ENCODE data around the gene ZBED1. TPM values are rescaled to one million over a fixed set of nuclear protein-coding genes. Genes with fewer than 3 reads are reported as not detected.
A peak's percentile ranks its signal among the peaks of the same experiment; 100 is the strongest.

The ZBED1 gene
- total RNA-seq (2011; cell fraction: chromatin; rRNA removed; ENCODE audit: low replicate concordance): 18.5 and 26.9 TPM in 2 replicates
- 18.0 and 21.3 TPM in 2 replicates for total RNA-seq (2011; cell fraction: nucleolus; rRNA removed)
- 12.4 and 13.6 TPM in 2 replicates for total RNA-seq (2011; cell fraction: nucleoplasm; rRNA removed)
- total RNA-seq (2014; rRNA removed): 17.7 and 19.8 TPM in 2 replicates
- 10.8 and 13.9 TPM in 2 replicates for total RNA-seq (2014; rRNA removed; fragmentation: Illumina TruSeq; extraction: Trizol)
- 15.2 TPM in 2 replicates for total RNA-seq (2015; rRNA removed; fragmentation: Illumina TruSeq; extraction: Trizol)
- 26.9 and 27.6 TPM in 2 replicates for total RNA-seq (2021)
- 7.8 and 8.1 TPM in 2 replicates for polyA plus RNA-seq (2011; rRNA removed)
- 7.9 and 17.2 TPM in 2 replicates for polyA plus RNA-seq (2011; cell fraction: cytosol; rRNA removed)
- 3.3 and 5.1 TPM in 2 replicates for polyA plus RNA-seq (2011; cell fraction: nucleus; rRNA removed)
- 13.5 and 20.7 TPM in 2 replicates for polyA plus RNA-seq (2012)
- 16.3 and 17.7 TPM in 2 replicates for polyA plus RNA-seq (2014; fragmentation: Illumina TruSeq; extraction: Trizol)
- 1 to 10 TPM in 1 of 2 experiments, under 1 TPM in 1; 0.61 to 2.6 TPM for polyA plus RNA-seq (2014; fragmentation: Nextera tagmentation; extraction: Ambion mirVana)
- polyA plus RNA-seq (2014; rRNA removed): 13.7 and 16.5 TPM in 2 replicates
- 6.7 and 10.2 TPM in 2 replicates for polyA minus RNA-seq (2011; rRNA and poly(A)+ RNA removed)
- 19.8 and 20.0 TPM in 2 replicates for polyA minus RNA-seq (2011; cell fraction: cytosol; rRNA and poly(A)+ RNA removed)
- polyA minus RNA-seq (2011; cell fraction: nucleus; rRNA and poly(A)+ RNA removed): 3.4 and 5.1 TPM in 2 replicates
- Bru-seq, nascent RNA: percentile 75 among the genes with signal in this experiment
- BruChase-seq, experiment 1, labeled RNA remaining after a 2-hour chase: percentile 85 among the genes with signal in this experiment
- BruChase-seq, experiment 2, labeled RNA remaining after a 6-hour chase: percentile 88 among the genes with signal in this experiment
- long read RNA-seq, experiment 1, full-length matches to known transcripts: 58 of 62 reads
- long read RNA-seq, experiment 1, partial matches to known transcripts: 0 of 62 reads
- long read RNA-seq, experiment 1, other reads (novel, unspliced or antisense): 4 of 62 reads
- long read RNA-seq, experiment 2, full-length matches to known transcripts: 15 of 29 reads
- long read RNA-seq, experiment 2, partial matches to known transcripts: 0 of 29 reads
- long read RNA-seq, experiment 2, other reads (novel, unspliced or antisense): 14 of 29 reads
- long read RNA-seq, experiment 3, full-length matches to known transcripts: 12 of 14 reads
- long read RNA-seq, experiment 3, partial matches to known transcripts: 0 of 14 reads
- long read RNA-seq, experiment 3, other reads (novel, unspliced or antisense): 2 of 14 reads

DNA sequence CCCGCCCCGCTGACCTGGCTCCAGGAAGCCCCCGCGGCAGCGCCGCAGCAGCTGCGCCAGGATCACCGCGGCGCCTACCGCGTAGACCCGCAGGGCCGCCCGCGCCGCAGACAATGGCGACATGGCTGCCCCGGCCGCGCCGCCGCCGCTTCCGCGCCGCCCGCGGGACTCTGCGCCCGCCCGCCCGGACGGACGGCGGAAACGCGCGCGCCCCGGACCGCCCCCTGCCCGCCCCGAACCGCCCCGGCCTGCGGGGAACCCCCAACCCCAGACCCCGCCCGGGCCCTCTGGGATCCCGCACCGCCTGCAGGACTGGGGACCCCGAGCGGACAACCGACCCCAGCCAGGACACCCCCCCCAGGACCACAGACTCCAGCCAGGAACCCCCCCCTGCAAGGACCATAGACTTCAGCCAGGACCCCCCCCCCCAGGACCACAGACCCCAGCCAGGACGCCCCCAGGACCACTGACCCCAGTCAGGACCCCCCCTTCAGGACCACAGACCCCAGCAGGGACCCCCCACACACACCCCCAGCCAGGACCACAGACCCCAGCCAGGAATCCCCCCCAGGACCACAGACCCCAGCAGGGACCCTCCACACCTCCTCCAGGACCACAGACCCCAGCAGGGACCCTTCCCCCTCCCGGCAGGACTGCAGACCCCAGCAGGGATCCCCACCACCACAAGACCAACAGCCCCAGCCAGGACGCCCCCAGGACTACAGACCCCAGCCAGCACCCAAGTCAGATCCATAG, at the start of gene ZBED1, which contains the start of gene DHRSX:
Gene ZBED1, minus strand, starts transcription at position 174 of the 756 bp plus-strand sequence. CDS start 10,257 bp downstream, outside the sequence.
Gene DHRSX, minus strand, starts transcription at position 174 of the 756 bp plus-strand sequence. Its CDS starts 51 bp downstream, at position 123.
- ChIA-PET POLR2A (no interaction called here), CTCF (ENCODE audit: low intra/inter-chr PET ratio) (no interaction called here)
- no TSS peak for BruUV-seq (replicated peaks)
- Histone ChIP-seq H3K9me1 (ENCODE audit: control insufficient read depth, insufficient read depth, low read length) (no peaks in the 10 kb centered on the region), H2AFZ (ENCODE audit: low read depth, low read length) (no peak within 1 kb of the TSS), H3K4me3 (peak within 1 kb of the TSS; percentile 75), H4K20me1 (replicated peaks; ENCODE audit: control insufficient read depth, insufficient read depth, low read length) (no peaks in the 10 kb centered on the region), H3K27ac (ENCODE audit: extremely low read depth, low read depth, low read length) (peak within 1 kb of the TSS; percentile 85), H3K9ac (ENCODE audit: insufficient read depth in 1 of 2, low read depth in 2 of 2, low read length in 2 of 2) (peak within 1 kb of the TSS; percentile 74 to 95), H3K9me3 (replicated peaks; ENCODE audit: control insufficient read depth, insufficient read depth, low read depth, low read length) (no peaks in the 10 kb centered on the region), H3K4me2 (ENCODE audit: insufficient read depth, low read length) (peak within 1 kb of the TSS; percentile 75), H3K27me3 (ENCODE audit: control insufficient read depth in 2 of 2, insufficient read depth in 2 of 2, low read length in 2 of 2) (no peaks in the 10 kb centered on the region), H3K36me3 (ENCODE audit: control insufficient read depth, insufficient read depth, low read length) (peaks cover 10% of the 10 kb centered on the region; the same call in 2 of the 3 replicates), H3K4me1 (replicated peaks in 1 of 2; ENCODE audit: control insufficient read depth in 2 of 2, insufficient read depth in 2 of 2, low read length in 2 of 2) (peaks cover 8 to 30% of the 10 kb centered on the region in 2 experiments; a peak in 4 of 5 replicates), H3K79me2 (ENCODE audit: control insufficient read depth, insufficient read depth, low read length) (peaks cover 38% of the 10 kb centered on the region)
- intact Hi-C loops (cut with micrococcal nuclease) (no loop called here), in situ Hi-C loops (cut with MboI) (no loop called here)
- ATAC-seq (peak; percentile 52), FAIRE-seq (no peak), DNase-seq (ENCODE audit: extremely low read depth in 1 of 4, low spot score in 3 of 4) (peak in 2 of 4 experiments; percentile 29 to 52)
- WGBS (ENCODE audit: insufficient coverage, low coverage, missing lambda C conversion rate): no CpG with 5 or more reads among the region's 57 CpGs
- 0 out of 2 replicates have a peak, but pooled peaks have one; percentile 21 for TF ChIP-seq POLR2H (tag; IDR thresholded peaks at IDR 0.05; ENCODE audit: low read depth)
- no peak for TF ChIP-seq SMARCE1 (IDR thresholded peaks at IDR 0.05)
- TF ChIP-seq ETV5 (CRISPR knock-in tag; IDR thresholded peaks at IDR 0.05; ENCODE audit: low read depth): no peak
- peak; percentile 34 for TF ChIP-seq ZFP36 (IDR thresholded peaks at IDR 0.05; ENCODE audit: low read depth, low read length, partially characterized antibody)
- TF ChIP-seq TBP (optimal IDR thresholded peaks at IDR 0.05; ENCODE audit: low read depth, low read length): peak; percentile 46
- TF ChIP-seq, protein P1, sequence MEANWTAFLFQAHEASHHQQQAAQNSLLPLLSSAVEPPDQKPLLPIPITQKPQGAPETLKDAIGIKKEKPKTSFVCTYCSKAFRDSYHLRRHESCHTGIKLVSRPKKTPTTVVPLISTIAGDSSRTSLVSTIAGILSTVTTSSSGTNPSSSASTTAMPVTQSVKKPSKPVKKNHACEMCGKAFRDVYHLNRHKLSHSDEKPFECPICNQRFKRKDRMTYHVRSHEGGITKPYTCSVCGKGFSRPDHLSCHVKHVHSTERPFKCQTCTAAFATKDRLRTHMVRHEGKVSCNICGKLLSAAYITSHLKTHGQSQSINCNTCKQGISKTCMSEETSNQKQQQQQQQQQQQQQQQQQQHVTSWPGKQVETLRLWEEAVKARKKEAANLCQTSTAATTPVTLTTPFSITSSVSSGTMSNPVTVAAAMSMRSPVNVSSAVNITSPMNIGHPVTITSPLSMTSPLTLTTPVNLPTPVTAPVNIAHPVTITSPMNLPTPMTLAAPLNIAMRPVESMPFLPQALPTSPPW (CRISPR knock-in tag; IDR thresholded peaks at IDR 0.05): peak; percentile 48; the same call in 1 of the 2 replicates
- TF ChIP-seq, protein P2, sequence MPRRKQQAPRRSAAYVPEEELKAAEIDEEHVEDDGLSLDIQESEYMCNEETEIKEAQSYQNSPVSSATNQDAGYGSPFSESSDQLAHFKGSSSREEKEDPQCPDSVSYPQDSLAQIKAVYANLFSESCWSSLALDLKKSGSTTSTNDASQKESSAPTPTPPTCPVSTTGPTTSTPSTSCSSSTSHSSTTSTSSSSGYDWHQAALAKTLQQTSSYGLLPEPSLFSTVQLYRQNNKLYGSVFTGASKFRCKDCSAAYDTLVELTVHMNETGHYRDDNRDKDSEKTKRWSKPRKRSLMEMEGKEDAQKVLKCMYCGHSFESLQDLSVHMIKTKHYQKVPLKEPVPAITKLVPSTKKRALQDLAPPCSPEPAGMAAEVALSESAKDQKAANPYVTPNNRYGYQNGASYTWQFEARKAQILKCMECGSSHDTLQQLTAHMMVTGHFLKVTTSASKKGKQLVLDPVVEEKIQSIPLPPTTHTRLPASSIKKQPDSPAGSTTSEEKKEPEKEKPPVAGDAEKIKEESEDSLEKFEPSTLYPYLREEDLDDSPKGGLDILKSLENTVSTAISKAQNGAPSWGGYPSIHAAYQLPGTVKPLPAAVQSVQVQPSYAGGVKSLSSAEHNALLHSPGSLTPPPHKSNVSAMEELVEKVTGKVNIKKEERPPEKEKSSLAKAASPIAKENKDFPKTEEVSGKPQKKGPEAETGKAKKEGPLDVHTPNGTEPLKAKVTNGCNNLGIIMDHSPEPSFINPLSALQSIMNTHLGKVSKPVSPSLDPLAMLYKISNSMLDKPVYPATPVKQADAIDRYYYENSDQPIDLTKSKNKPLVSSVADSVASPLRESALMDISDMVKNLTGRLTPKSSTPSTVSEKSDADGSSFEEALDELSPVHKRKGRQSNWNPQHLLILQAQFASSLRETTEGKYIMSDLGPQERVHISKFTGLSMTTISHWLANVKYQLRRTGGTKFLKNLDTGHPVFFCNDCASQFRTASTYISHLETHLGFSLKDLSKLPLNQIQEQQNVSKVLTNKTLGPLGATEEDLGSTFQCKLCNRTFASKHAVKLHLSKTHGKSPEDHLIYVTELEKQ (CRISPR knock-in tag; IDR thresholded peaks at IDR 0.05): no peak
- 0 out of 2 replicates have a peak, but pooled peaks have one; percentile 33 for TF ChIP-seq MYC (IDR thresholded peaks at IDR 0.05; ENCODE audit: low read depth, low read length)
- TF ChIP-seq MYC (CRISPR knock-in tag; IDR thresholded peaks at IDR 0.05; ENCODE audit: borderline replicate concordance, low read depth): no peak
- no peak for TF ChIP-seq CREM (IDR thresholded peaks at IDR 0.05; ENCODE audit: low read depth)
- no peak for TF ChIP-seq KHSRP (IDR thresholded peaks at IDR 0.05)
- TF ChIP-seq GABPB1 (CRISPR knock-in tag; IDR thresholded peaks at IDR 0.05): no peak
